ENCODE data around the gene COQ8A.

Gene COQ8A

GRCh38 chr1:226974544-226975258 is 34.6 kb downstream of the COQ8A start:
- no peak for DNase-seq

GRCh38 chr1:226975259-226976250 is 35.5 kb downstream of the COQ8A start:
- no peak for DNase-seq

- no peak for DNase-seq
Measured at GRCh38 chr1:226976276-226976977, 36.3 kb downstream of the COQ8A start.

GRCh38 chr1:226976978-226977642 is 37.0 kb downstream of the COQ8A start:
- DNase-seq = no peak

GRCh38 chr1:226977643-226978431 is 37.7 kb downstream of the COQ8A start:
- DNase-seq = no peak

GRCh38 chr1:226978432-226979114 is 38.5 kb downstream of the COQ8A start:
- no peak for DNase-seq

GRCh38 chr1:226979115-226979516 is 39.0 kb downstream of the COQ8A start:
- DNase-seq = no peak

- no peak for DNase-seq
Measured at GRCh38 chr1:226979517-226980121, 39.5 kb downstream of the COQ8A start.

- no peak for DNase-seq
Measured at GRCh38 chr1:226980122-226980560, 40.0 kb downstream of the COQ8A start.

- no peak for DNase-seq
Measured at GRCh38 chr1:226980565-226981385, 40.7 kb downstream of the COQ8A start.

GRCh38 chr1:226981386-226981817 is 41.3 kb downstream of the COQ8A start:
- DNase-seq = no peak

GRCh38 chr1:226981838-226982237 is 41.7 kb downstream of the COQ8A start:
- DNase-seq = no peak

GRCh38 chr1:226982451-226983177 is 42.5 kb downstream of the COQ8A start:
- DNase-seq = no peak

GRCh38 chr1:226983247-226983991 is 43.3 kb downstream of the COQ8A start:
- no peak for DNase-seq

- no peak for DNase-seq
Measured at GRCh38 chr1:226983992-226984364, 43.9 kb downstream of the COQ8A start.

GRCh38 chr1:226984521-226985238 is 44.6 kb downstream of the COQ8A start:
- no peak for DNase-seq

- DNase-seq = no peak
Measured at GRCh38 chr1:226985239-226985838, 45.2 kb downstream of the COQ8A start.
